ENCODE measurements around the gene HEATR3.
A peak's percentile ranks its signal among the peaks of the same experiment; 100 is the strongest.
"Not testable (repeated sequence)": the region's sequence is repeated elsewhere in the genome, so short reads cannot be mapped to it uniquely, and the experiment has no call there.

HEATR3 gene

GRCh38 chr16:50103764-50104163, 38.0 kb downstream of the HEATR3 start:
- peaks cover 76% of the 10 kb centered on the region for H3K36me3 ChIP-seq (ENCODE audit: control insufficient read depth, insufficient read depth, low read length, severe bottlenecking)
- no peaks in the 10 kb centered on the region for H3K9me3 ChIP-seq (ENCODE audit: control insufficient read depth, low read length)
- no peak overlapping the region for H3K4me3 ChIP-seq (ENCODE audit: low read length)
- H3K4me1 ChIP-seq (ENCODE audit: control insufficient read depth, insufficient read depth, low read length) = peaks cover 5% of the 10 kb centered on the region
- DNase-seq (ENCODE audit: low read depth) = peak; percentile 65
- H3K27me3 ChIP-seq (replicated peaks; ENCODE audit: control insufficient read depth, insufficient read depth, low read length) = no peaks in the 10 kb centered on the region
- H3K9ac ChIP-seq (ENCODE audit: low read length) = no peak overlapping the region

DNA sequence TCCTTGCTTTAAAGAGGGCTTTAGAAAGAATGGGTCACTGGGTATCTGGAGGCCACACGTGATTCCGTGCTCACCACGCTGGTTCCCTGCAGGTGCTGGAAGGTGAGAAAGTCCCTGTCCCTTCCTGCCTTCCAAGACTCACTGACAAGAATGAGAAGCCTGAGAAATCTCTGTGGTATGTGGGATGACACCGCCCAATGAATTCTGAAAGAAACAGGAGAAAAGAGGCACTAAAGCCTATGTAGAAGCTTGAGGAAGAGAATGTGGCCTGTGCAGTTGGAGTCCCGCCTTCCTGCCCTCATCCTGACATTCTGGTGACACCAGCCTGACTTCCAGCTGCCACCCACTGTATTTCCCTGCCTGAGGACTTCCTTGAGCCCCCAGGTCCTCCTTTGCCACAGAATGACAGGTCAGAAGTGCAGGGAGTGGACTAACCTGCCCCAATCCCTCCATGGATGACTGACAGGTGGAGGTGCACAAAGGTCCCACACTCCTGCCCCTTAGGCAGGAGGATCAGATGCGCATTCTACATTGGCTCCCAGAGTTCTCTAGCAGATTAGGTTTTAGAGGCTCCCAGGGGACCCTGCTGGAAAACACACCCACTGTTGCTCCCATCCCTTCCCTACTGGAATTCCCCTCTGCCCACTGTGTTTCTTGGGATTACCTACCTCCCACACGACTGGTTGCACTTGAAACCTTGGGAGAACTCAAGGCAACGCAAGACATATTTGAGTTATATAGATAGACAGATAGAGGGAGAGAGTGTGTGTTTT, 48.8 kb downstream of the HEATR3 start:
- H3K4me1 ChIP-seq (ENCODE audit: control insufficient read depth, insufficient read depth, low read length) = no peaks in the 10 kb centered on the region
- H3K9me3 ChIP-seq (ENCODE audit: control insufficient read depth, low read length) = no peaks in the 10 kb centered on the region
- peak; percentile 9 for DNase-seq (ENCODE audit: low read depth)
- H3K4me3 ChIP-seq (ENCODE audit: low read length) = no peak overlapping the region
- H3K9ac ChIP-seq (ENCODE audit: low read length) = no peak overlapping the region
- H3K27me3 ChIP-seq (replicated peaks; ENCODE audit: control insufficient read depth, insufficient read depth, low read length) = no peaks in the 10 kb centered on the region
- H3K36me3 ChIP-seq (ENCODE audit: control insufficient read depth, insufficient read depth, low read length, severe bottlenecking) = no peaks in the 10 kb centered on the region

GRCh38 chr16:50120711-50121110, 54.9 kb downstream of the HEATR3 start:
- no peak overlapping the region for H3K4me3 ChIP-seq (ENCODE audit: low read length)
- no peak overlapping the region for H3K9ac ChIP-seq (ENCODE audit: low read length)
- H3K36me3 ChIP-seq (ENCODE audit: control insufficient read depth, insufficient read depth, low read length, severe bottlenecking) = no peaks in the 10 kb centered on the region
- peaks cover 4% of the 10 kb centered on the region for H3K9me3 ChIP-seq (ENCODE audit: control insufficient read depth, low read length)
- no peaks in the 10 kb centered on the region for H3K4me1 ChIP-seq (ENCODE audit: control insufficient read depth, insufficient read depth, low read length)
- H3K27me3 ChIP-seq (replicated peaks; ENCODE audit: control insufficient read depth, insufficient read depth, low read length) = no peaks in the 10 kb centered on the region
- no peak for DNase-seq (ENCODE audit: low read depth)

GRCh38 chr16:50121278-50121677, 55.5 kb downstream of the HEATR3 start:
- Histone ChIP-seq H3K27me3 (replicated peaks; ENCODE audit: control insufficient read depth, insufficient read depth, low read length) (no peaks in the 10 kb centered on the region), H3K4me1 (ENCODE audit: control insufficient read depth, insufficient read depth, low read length) (no peaks in the 10 kb centered on the region), H3K9ac (ENCODE audit: low read length) (no peak overlapping the region), H3K36me3 (ENCODE audit: control insufficient read depth, insufficient read depth, low read length, severe bottlenecking) (no peaks in the 10 kb centered on the region), H3K9me3 (ENCODE audit: control insufficient read depth, low read length) (peaks cover 4% of the 10 kb centered on the region), H3K4me3 (ENCODE audit: low read length) (no peak overlapping the region)
- no peak for DNase-seq (ENCODE audit: low read depth)

GRCh38 chr16:50121721-50122445, 56.1 kb downstream of the HEATR3 start:
- no peaks in the 10 kb centered on the region for H3K36me3 ChIP-seq (ENCODE audit: control insufficient read depth, insufficient read depth, low read length, severe bottlenecking)
- DNase-seq (ENCODE audit: low read depth) = no peak
- no peaks in the 10 kb centered on the region for H3K4me1 ChIP-seq (ENCODE audit: control insufficient read depth, insufficient read depth, low read length)
- H3K4me3 ChIP-seq (ENCODE audit: low read length) = no peak overlapping the region
- peaks cover 4% of the 10 kb centered on the region for H3K9me3 ChIP-seq (ENCODE audit: control insufficient read depth, low read length)
- H3K27me3 ChIP-seq (replicated peaks; ENCODE audit: control insufficient read depth, insufficient read depth, low read length) = no peaks in the 10 kb centered on the region
- H3K9ac ChIP-seq (ENCODE audit: low read length) = no peak overlapping the region

DNA sequence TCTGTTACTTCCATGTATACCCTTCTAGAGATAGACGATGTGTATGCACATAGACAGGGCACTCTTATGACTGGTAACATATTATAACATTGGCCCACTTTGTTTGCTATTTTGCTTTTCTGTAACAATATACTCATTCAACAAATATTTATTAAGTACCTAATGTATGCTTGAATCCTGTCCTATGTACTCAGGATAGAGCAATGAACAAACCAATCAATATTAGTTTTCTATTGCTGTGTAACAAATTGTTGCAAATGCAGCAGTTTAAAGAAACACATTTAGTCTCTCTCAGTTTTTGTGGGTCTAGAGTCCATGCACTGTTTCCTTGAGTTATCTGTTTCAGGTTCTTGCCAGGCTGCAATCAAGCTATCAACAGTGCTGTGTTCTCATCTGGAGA, 57.6 kb downstream of the HEATR3 start:
- Histone ChIP-seq H3K36me3 (ENCODE audit: control insufficient read depth, insufficient read depth, low read length, severe bottlenecking) (no peaks in the 10 kb centered on the region), H3K9ac (ENCODE audit: low read length) (no peak overlapping the region), H3K4me3 (ENCODE audit: low read length) (no peak overlapping the region), H3K9me3 (ENCODE audit: control insufficient read depth, low read length) (peaks cover 4% of the 10 kb centered on the region), H3K27me3 (replicated peaks; ENCODE audit: control insufficient read depth, insufficient read depth, low read length) (no peaks in the 10 kb centered on the region), H3K4me1 (ENCODE audit: control insufficient read depth, insufficient read depth, low read length) (no peaks in the 10 kb centered on the region)
- no peak for DNase-seq (ENCODE audit: low read depth)

GRCh38 chr16:50124769-50125168, 59.0 kb downstream of the HEATR3 start:
- Histone ChIP-seq H3K4me1 (ENCODE audit: control insufficient read depth, insufficient read depth, low read length) (no peaks in the 10 kb centered on the region), H3K9ac (ENCODE audit: low read length) (no peak overlapping the region), H3K4me3 (ENCODE audit: low read length) (no peak overlapping the region), H3K27me3 (replicated peaks; ENCODE audit: control insufficient read depth, insufficient read depth, low read length) (no peaks in the 10 kb centered on the region), H3K9me3 (ENCODE audit: control insufficient read depth, low read length) (peaks cover 4% of the 10 kb centered on the region), H3K36me3 (ENCODE audit: control insufficient read depth, insufficient read depth, low read length, severe bottlenecking) (no peaks in the 10 kb centered on the region)
- DNase-seq (ENCODE audit: low read depth) = no peak

DNA sequence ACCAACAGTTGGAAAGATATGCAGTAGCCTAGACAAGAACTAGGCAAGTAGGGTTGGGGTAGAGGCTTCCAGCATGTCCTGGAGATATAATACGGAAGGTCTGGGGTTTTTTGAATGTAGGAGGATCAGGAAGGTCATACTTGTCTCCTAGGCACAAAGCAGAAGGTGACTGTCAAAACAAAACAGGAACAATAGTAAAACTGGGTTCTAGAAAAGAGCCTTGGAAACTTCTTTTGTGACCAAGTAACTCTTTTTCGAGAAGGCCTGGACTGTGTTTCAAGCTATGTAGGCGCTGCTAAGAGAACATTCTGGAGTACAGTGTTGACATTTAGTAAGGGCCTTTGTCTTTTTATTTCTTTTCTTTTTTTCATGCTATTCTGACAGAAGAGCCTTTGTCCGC, 60.4 kb downstream of the HEATR3 start:
- Histone ChIP-seq H3K4me3 (ENCODE audit: low read length) (no peak overlapping the region), H3K9me3 (ENCODE audit: control insufficient read depth, low read length) (peaks cover 4% of the 10 kb centered on the region), H3K36me3 (ENCODE audit: control insufficient read depth, insufficient read depth, low read length, severe bottlenecking) (no peaks in the 10 kb centered on the region), H3K4me1 (ENCODE audit: control insufficient read depth, insufficient read depth, low read length) (no peaks in the 10 kb centered on the region), H3K27me3 (replicated peaks; ENCODE audit: control insufficient read depth, insufficient read depth, low read length) (no peaks in the 10 kb centered on the region), H3K9ac (ENCODE audit: low read length) (no peak overlapping the region)
- DNase-seq (ENCODE audit: low read depth) = no peak

GRCh38 chr16:50132571-50132970, 66.8 kb downstream of the HEATR3 start:
- H3K36me3 ChIP-seq (ENCODE audit: control insufficient read depth, insufficient read depth, low read length, severe bottlenecking); H3K4me1 ChIP-seq (ENCODE audit: control insufficient read depth, insufficient read depth, low read length); DNase-seq (ENCODE audit: low read depth); H3K27me3 ChIP-seq (replicated peaks; ENCODE audit: control insufficient read depth, insufficient read depth, low read length); H3K9ac ChIP-seq (ENCODE audit: low read length); H3K9me3 ChIP-seq (ENCODE audit: control insufficient read depth, low read length); H3K4me3 ChIP-seq (ENCODE audit: low read length): not testable (repeated sequence)

GRCh38 chr16:50133214-50133613, 67.4 kb downstream of the HEATR3 start:
- Histone ChIP-seq H3K9me3 (ENCODE audit: control insufficient read depth, low read length) (no peaks in the 10 kb centered on the region), H3K4me1 (ENCODE audit: control insufficient read depth, insufficient read depth, low read length) (no peaks in the 10 kb centered on the region), H3K36me3 (ENCODE audit: control insufficient read depth, insufficient read depth, low read length, severe bottlenecking) (no peaks in the 10 kb centered on the region), H3K9ac (ENCODE audit: low read length) (no peak overlapping the region), H3K4me3 (ENCODE audit: low read length) (no peak overlapping the region), H3K27me3 (replicated peaks; ENCODE audit: control insufficient read depth, insufficient read depth, low read length) (peaks cover 7% of the 10 kb centered on the region)
- no peak for DNase-seq (ENCODE audit: low read depth)

DNA sequence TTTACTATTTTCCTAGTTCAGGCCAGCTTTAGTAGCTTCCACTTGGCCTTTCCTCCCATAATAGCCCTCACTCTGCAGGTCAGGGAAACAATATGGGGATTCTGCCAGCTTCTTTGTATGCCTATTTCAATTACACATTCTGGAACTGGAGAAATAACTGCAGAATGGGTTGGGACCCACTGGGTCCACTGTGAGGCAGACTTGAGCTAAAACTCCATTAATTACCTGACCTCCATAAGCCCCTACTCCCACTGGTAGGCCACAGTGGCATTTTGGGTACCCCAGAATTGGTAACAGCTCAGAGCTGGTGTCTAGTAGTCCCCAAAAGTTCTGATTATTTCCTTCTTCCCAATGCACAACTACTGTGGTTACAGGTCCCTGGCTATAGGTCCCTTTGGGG, 70.6 kb downstream of the HEATR3 start:
- Histone ChIP-seq H3K27me3 (replicated peaks; ENCODE audit: control insufficient read depth, insufficient read depth, low read length) (peaks cover 7% of the 10 kb centered on the region), H3K9me3 (ENCODE audit: control insufficient read depth, low read length) (no peaks in the 10 kb centered on the region), H3K4me1 (ENCODE audit: control insufficient read depth, insufficient read depth, low read length) (no peaks in the 10 kb centered on the region), H3K4me3 (ENCODE audit: low read length) (no peak overlapping the region), H3K9ac (ENCODE audit: low read length) (no peak overlapping the region), H3K36me3 (ENCODE audit: control insufficient read depth, insufficient read depth, low read length, severe bottlenecking) (no peaks in the 10 kb centered on the region)
- no peak for DNase-seq (ENCODE audit: low read depth)
